ENCODE data around the gene RPTOR.

DNA sequence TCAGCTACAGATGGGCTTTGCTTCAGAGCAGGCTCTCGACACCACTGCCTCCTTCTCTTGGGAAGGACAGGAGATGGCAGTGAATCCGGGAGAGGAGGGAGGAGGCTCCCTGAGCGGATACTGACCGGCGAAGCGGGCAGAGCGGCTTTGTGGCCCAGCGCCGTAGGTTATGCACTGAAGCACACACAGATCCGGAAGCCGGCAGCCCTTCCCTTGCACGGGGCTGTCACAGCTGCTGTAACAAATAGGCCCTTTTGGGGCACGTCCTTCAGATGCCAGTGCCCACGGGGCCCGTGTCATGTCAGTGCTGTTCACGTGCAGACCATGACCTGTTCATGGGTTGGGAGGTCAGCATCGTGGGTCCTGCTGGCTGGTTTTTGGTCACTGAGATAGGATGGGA, 302.3 kb downstream of the RPTOR start:
- TF ChIP-seq, protein P1, sequence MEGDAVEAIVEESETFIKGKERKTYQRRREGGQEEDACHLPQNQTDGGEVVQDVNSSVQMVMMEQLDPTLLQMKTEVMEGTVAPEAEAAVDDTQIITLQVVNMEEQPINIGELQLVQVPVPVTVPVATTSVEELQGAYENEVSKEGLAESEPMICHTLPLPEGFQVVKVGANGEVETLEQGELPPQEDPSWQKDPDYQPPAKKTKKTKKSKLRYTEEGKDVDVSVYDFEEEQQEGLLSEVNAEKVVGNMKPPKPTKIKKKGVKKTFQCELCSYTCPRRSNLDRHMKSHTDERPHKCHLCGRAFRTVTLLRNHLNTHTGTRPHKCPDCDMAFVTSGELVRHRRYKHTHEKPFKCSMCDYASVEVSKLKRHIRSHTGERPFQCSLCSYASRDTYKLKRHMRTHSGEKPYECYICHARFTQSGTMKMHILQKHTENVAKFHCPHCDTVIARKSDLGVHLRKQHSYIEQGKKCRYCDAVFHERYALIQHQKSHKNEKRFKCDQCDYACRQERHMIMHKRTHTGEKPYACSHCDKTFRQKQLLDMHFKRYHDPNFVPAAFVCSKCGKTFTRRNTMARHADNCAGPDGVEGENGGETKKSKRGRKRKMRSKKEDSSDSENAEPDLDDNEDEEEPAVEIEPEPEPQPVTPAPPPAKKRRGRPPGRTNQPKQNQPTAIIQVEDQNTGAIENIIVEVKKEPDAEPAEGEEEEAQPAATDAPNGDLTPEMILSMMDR (IDR thresholded peaks at IDR 0.05; ENCODE audit: borderline replicate concordance, extremely low read depth, low read length, poor library complexity, severe bottlenecking): no peak
- no peak for TF ChIP-seq EZH2 (IDR thresholded peaks at IDR 0.05; ENCODE audit: borderline replicate concordance, low read depth, low read length, severe bottlenecking)
